Stimulated activated CD4-positive, alpha-beta T cell treated with anti-CD3 and anti-CD28 coated beads, TNF-alpha, amount 100 ng/mL, for 48 hours (primary cell): Measurements from ENCODE around the gene BAIAP2.

Source experiments
- DNase-seq, 3 donors: peaks; one replicate each; pipeline ENCODE4 v3.0.0-alpha.2; 2020; ENCODE audit warnings: low read depth in 3 of 3

BAIAP2 gene

GRCh38 chr17:81034779-81035520 is at the start of gene BAIAP2:
BAIAP2 (plus strand) TSS chr17:81035151; CDS start chr17:81035255, 104 bp downstream.
- DNase-seq = peak; percentile 89 to 99 (median 98)

GRCh38 chr17:80986046-80986445 is 48.9 kb upstream of the BAIAP2 start:
- DNase-seq = no peak

GRCh38 chr17:80986816-80987475 is 48.0 kb upstream of the BAIAP2 start:
- no peak for DNase-seq

GRCh38 chr17:80987941-80988461 is 47.0 kb upstream of the BAIAP2 start:
- DNase-seq = no peak

GRCh38 chr17:80989586-80989913 is 45.4 kb upstream of the BAIAP2 start:
- DNase-seq = no peak

- no peak for DNase-seq
These were observed 43.9 kb upstream of the BAIAP2 start for GRCh38 chr17:80990921-80991644.

- peak; percentile 47 to 65 (median 54) for DNase-seq
These were observed 43.3 kb upstream of the BAIAP2 start, which contains the start of gene CHMP6 for GRCh38 chr17:80991645-80992076. CHMP6 (plus strand) TSS chr17:80991841; CDS start chr17:80991919, 78 bp downstream.

GRCh38 chr17:80992077-80992947 is 42.6 kb upstream of the BAIAP2 start:
- no peak for DNase-seq

- no peak for DNase-seq
These were observed 41.9 kb upstream of the BAIAP2 start for GRCh38 chr17:80992948-80993624.

- DNase-seq = no peak
These were observed 39.8 kb upstream of the BAIAP2 start for GRCh38 chr17:80995131-80995530.

- DNase-seq = no peak
These were observed 38.3 kb upstream of the BAIAP2 start for GRCh38 chr17:80996422-80997305.

- no peak for DNase-seq
These were observed 37.4 kb upstream of the BAIAP2 start for GRCh38 chr17:80997424-80998117.

GRCh38 chr17:80998118-80998747 is 36.7 kb upstream of the BAIAP2 start:
- DNase-seq = no peak

GRCh38 chr17:80998748-80999535 is 36.0 kb upstream of the BAIAP2 start:
- no peak for DNase-seq

- DNase-seq = no peak
These were observed 35.2 kb upstream of the BAIAP2 start for GRCh38 chr17:80999536-81000333.

- no peak for DNase-seq
These were observed 34.7 kb upstream of the BAIAP2 start for GRCh38 chr17:81000334-81000630.
